Measurements from ENCODE around the gene CBFA2T3.

Gene CBFA2T3

DNA sequence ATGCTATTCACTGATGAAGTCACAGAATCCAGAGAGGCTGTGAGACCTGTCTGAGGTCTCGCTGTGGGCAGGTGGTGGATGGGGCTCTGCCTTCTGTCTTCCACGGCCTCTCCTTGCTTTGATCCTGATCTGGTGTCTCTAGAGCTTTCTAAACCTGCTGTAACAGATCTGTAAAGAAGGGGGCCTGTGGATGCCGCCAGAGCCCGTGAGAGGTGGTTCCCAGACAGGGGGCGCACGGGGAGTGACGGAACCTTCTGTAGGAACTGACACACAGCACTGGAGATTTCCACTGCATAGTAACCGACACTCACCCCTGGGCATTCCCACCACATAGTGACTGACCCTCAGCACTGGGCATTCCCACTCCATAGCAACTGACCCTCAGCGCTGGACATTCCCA is 16.0 kb downstream of the CBFA2T3 start:
- Histone ChIP-seq H3K27ac (no peak overlapping the region), H3K4me3 (no peak overlapping the region)
- TF ChIP-seq, protein P1, sequence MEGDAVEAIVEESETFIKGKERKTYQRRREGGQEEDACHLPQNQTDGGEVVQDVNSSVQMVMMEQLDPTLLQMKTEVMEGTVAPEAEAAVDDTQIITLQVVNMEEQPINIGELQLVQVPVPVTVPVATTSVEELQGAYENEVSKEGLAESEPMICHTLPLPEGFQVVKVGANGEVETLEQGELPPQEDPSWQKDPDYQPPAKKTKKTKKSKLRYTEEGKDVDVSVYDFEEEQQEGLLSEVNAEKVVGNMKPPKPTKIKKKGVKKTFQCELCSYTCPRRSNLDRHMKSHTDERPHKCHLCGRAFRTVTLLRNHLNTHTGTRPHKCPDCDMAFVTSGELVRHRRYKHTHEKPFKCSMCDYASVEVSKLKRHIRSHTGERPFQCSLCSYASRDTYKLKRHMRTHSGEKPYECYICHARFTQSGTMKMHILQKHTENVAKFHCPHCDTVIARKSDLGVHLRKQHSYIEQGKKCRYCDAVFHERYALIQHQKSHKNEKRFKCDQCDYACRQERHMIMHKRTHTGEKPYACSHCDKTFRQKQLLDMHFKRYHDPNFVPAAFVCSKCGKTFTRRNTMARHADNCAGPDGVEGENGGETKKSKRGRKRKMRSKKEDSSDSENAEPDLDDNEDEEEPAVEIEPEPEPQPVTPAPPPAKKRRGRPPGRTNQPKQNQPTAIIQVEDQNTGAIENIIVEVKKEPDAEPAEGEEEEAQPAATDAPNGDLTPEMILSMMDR (IDR thresholded peaks at IDR 0.05): no peak
- no peak for DNase-seq (ENCODE audit: low spot score)

DNA sequence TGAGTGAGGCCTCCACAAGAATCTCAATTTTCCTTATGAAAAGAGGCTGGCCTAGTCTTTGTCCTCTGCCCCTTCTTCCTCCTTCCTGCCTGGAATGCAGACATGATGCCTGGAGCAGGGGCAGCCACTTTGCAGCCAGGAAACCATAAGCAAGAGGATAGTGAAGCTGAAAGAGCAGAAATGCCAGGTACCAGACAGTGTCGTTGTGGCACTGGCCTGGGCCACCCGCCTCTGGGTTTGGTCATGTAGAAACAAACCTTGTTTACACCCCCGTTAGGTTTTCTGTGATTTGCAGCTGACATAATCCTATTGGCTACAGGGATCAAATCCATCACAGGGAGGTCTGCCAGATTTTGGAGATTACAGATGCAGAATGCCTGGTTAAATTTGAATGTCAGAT is 16.5 kb downstream of the CBFA2T3 start:
- no peak overlapping the region for H3K4me3 ChIP-seq
- no peak for DNase-seq (ENCODE audit: low spot score)
- TF ChIP-seq, protein P1 (IDR thresholded peaks at IDR 0.05): no peak

DNA sequence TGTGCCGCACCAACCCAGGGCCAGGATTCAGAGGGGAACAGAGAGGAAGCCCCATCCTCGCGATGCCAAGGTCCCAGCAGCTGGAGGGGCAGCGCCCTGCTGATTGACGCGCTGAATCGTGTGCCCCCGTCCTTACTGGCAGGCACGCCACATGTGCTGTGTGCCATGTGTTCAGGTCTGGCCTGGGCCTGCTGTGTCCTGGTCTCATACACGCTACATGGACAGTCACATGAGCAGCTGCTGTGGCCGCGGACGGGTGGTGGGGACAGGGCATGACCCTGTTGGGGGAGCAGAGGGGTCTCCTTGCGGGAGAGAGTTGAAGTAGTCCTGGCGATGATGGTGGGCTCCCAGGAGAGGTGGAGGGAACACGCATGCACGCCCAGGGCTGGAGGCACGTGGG is 18.0 kb downstream of the CBFA2T3 start:
- TF ChIP-seq, protein P1 (IDR thresholded peaks at IDR 0.05): no peak
- no peak for DNase-seq (ENCODE audit: low spot score)
- no peak overlapping the region for H3K27ac ChIP-seq
- H3K4me3 ChIP-seq: no peak overlapping the region

More for the DNA sequence above, 16.5 kb downstream of the CBFA2T3 start:
- no peak overlapping the region for H3K27ac ChIP-seq

DNA sequence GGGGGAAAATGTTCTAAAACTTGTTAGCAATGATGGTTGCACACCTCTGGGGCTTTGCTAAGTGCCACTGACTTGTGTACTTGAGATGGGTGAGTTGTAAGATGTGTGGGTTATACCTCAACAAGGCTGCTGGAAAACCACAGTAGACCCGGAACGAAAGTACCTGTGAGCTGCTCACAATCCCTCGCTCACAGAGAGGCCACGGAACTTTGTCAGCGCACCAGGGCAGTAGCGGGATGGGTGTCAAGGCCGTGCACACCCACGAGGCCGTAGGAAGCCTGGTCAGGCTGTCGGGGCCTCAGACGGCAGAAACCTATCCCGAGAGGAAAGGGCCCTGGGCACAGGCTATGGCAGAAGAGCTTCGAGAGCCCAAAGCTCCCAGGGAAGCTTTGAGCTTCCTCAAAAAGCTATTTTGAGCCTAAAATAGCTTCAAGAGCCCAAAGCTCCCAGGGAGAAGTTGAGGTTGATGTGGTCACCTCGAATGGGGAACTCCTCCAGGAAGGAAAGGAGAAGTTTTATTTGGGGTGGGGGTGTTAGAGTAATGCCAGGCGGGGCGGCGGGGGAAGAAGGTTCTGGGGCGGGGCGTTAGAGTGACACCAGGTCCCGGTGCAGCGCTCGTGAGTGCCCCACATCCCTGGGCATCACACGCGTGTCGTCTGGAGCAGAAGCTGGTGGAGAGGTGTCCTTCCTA is 19.0 kb downstream of the CBFA2T3 start:
- H3K27ac ChIP-seq: no peak overlapping the region
- no peak for DNase-seq (ENCODE audit: low spot score)
- TF ChIP-seq, protein P1 (IDR thresholded peaks at IDR 0.05): no peak
- H3K4me3 ChIP-seq: peak overlapping the region; percentile 21

DNA sequence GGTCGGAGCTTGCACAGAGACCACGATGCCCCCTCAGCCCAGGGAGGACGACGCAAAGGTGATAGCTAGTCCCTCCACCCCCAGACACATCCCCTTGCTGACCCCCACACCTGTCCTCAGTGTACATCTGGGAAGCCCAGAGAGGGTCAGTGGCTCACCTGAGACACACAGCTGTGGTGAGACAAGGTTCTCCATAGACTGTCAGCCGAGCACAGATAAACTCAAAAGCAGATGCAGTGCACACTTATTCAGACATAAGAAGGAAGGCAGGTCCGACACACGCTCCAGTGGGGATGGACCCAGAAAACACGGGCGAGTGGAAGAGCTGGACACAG is 19.6 kb downstream of the CBFA2T3 start:
- no peak for DNase-seq (ENCODE audit: low spot score)
- TF ChIP-seq, protein P1 (IDR thresholded peaks at IDR 0.05): no peak
- Histone ChIP-seq H3K4me3 (peak overlapping the region; percentile 21), H3K27ac (no peak overlapping the region)

DNA sequence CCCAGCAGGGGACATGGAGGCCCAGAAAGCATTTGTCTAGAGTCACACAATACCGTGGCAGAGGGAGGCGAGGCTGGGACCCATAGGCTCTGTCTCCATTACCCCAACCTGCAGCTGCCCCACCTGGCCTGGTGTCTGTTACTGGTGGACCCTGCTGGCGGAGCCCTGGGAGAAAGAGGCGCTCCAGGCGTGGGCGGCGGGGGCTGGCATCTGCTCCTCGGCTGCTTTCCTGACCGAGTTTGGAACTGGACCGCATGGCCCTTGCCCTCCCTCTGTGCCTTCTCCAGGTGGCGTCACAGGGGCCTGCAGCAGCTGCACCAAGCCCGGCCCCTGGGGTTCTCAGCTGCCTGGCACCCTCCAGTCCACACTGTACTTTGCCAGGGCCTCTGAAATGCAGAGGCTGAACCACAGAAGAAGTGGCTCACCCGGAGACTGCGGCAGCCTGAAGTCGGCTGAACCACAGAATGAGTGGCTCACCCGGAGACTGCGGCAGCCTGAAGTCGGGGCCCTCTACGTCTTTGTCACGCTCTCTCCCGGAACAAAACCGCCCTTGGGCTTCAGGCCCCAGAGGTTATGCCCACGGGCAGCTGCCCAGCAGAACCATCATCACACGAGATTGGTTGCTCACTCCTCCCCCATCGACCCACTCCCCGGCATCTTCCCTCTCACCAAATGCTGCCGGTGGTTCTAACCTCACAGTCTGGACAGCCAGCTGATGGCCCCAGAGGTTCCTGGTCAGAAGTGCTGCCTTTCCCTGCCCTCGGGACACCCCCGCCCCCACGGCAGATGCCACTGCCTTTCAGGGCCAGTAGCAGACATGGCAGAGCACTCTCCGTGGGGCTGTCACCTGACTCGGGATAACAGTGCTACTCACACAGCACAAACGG is 20.2 kb downstream of the CBFA2T3 start:
- TF ChIP-seq, protein P1 (IDR thresholded peaks at IDR 0.05): no peak

More for the DNA sequence above, 20.2 kb downstream of the CBFA2T3 start:
- Histone ChIP-seq H3K4me3 (no peak overlapping the region), H3K27ac (no peak overlapping the region)
- no peak for DNase-seq (ENCODE audit: low spot score)
